RWPE2 (cell line): ENCODE results near the gene EML6.

Source experiments
- ATAC-seq: fragments of 200-7000 bp; cut with Tn5 transposase; 3 replicates; pipeline ENCODE4 v1.9.1; 2021; ENCODE audit warnings: low read depth
- DNase-seq: peaks from one replicate; pipeline ENCODE4 v3.0.0-alpha.2; 2020; ENCODE audit warnings: low spot score
- H3K27ac ChIP-seq: fragments of 450-650 bp; 2 replicates; pipeline ENCODE4 v1.5.1; 2017; ENCODE audit warnings: mild to moderate bottlenecking; ENCODE audit not compliant: poor library complexity, severe bottlenecking
- H3K27me3 ChIP-seq: fragments of 250-450 bp; sonication (Bioruptor Pico); 2 replicates; pipeline ENCODE4 v1.5.1; 2021; ENCODE audit warnings: mild to moderate bottlenecking, moderate library complexity; ENCODE audit not compliant: insufficient read depth, poor library complexity, severe bottlenecking
- H3K36me3 ChIP-seq: fragments of 250-450 bp; sonication (Bioruptor Pico); 2 replicates; pipeline ENCODE4 v1.5.1; 2020; ENCODE audit warnings: low read depth, mild to moderate bottlenecking, moderate library complexity
- H3K4me1 ChIP-seq: fragments of 250-450 bp; sonication (Bioruptor Pico); 2 replicates; pipeline ENCODE4 v1.5.1; 2021; ENCODE audit warnings: mild to moderate bottlenecking, moderate library complexity; ENCODE audit not compliant: insufficient read depth, poor library complexity, severe bottlenecking
- H3K4me3 ChIP-seq: fragments of 250-450 bp; sonication (Bioruptor Pico); 2 replicates; pipeline ENCODE4 v1.5.1; 2021; ENCODE audit warnings: mild to moderate bottlenecking, moderate library complexity; ENCODE audit not compliant: severe bottlenecking
- H3K9me3 ChIP-seq: fragments of 250-450 bp; sonication (Bioruptor Pico); 2 replicates; pipeline ENCODE4 v1.5.1; 2021; ENCODE audit warnings: mild to moderate bottlenecking, moderate library complexity; ENCODE audit not compliant: severe bottlenecking
- TF ChIP-seq, protein P1 (sequence below): fragments of 450-650 bp; IDR thresholded peaks from one replicate; pipeline ENCODE4 v1.5.1; 2017; ENCODE audit warnings: mild to moderate bottlenecking, moderate library complexity; ENCODE audit not compliant: poor library complexity, severe bottlenecking

Gene EML6

DNA sequence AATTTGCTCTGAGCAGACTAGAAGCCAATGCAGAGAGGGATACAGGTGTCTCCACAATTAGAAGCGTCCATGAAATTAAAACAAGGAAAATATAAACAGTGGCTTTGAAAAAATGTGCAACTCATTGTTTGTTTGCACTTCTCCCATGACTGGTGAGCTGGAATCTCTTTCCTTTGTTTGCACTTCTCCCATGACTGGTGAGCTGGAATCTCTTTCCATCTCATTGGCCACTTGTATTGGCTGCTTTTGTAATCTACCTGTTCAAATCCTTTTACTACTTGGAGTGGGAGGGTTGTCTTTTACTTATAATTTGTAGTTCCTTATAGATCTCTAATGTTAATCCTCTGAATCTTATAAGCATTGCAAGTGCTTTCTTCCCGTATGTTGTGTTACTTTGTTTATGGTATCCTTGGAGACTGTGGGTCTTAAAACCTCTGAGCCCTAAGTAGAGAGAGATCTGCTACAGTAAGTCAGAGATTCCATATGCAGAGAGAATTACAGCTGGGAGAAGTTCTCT lies 232.7 kb downstream of the EML6 start:
- no peak for DNase-seq
- peaks cover 11% of the 10 kb centered on the region for H3K4me1 ChIP-seq
- no peak overlapping the region for H3K27ac ChIP-seq
- H3K4me3 ChIP-seq, result no peak overlapping the region
- H3K27me3 ChIP-seq, result no peaks in the 10 kb centered on the region
- ATAC-seq, result no peak
- no peaks in the 10 kb centered on the region for H3K36me3 ChIP-seq
- TF ChIP-seq, protein P1, sequence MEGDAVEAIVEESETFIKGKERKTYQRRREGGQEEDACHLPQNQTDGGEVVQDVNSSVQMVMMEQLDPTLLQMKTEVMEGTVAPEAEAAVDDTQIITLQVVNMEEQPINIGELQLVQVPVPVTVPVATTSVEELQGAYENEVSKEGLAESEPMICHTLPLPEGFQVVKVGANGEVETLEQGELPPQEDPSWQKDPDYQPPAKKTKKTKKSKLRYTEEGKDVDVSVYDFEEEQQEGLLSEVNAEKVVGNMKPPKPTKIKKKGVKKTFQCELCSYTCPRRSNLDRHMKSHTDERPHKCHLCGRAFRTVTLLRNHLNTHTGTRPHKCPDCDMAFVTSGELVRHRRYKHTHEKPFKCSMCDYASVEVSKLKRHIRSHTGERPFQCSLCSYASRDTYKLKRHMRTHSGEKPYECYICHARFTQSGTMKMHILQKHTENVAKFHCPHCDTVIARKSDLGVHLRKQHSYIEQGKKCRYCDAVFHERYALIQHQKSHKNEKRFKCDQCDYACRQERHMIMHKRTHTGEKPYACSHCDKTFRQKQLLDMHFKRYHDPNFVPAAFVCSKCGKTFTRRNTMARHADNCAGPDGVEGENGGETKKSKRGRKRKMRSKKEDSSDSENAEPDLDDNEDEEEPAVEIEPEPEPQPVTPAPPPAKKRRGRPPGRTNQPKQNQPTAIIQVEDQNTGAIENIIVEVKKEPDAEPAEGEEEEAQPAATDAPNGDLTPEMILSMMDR, result no peak
- no peaks in the 10 kb centered on the region for H3K9me3 ChIP-seq

DNA sequence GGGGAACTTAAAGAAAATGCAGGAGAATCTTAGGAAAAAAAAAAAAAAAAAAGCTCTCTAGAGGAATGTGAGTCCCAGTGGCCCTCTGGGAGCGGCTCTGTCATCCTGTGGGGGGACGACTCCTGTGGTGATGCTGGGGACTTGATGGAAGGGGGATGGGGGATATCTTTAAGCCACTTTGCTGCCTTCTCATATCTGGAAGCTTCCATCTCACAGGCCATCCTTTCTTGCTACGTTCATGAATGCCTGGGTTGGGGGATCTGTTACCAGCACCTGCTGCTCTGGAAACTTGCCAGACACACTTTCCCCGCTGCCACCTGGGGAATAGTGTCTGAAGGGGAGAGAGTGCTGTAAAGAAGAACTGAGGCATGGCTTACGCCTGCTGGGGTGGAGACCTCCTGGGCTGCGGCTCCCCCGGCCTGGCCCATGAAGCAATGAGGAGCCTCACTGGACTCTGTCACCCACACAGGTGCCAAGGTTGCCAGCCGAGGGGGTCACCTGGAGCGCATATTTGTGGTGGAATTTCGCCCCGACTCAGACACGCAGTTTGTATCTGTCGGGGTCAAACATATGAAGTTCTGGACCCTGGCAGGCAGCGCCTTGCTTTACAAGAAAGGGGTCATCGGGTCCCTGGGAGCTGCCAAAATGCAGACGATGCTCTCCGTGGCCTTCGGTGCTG lies 234.0 kb downstream of the EML6 start:
- ATAC-seq, result no peak
- Histone ChIP-seq H3K4me1 (peaks cover 11% of the 10 kb centered on the region), H3K4me3 (no peak overlapping the region), H3K27ac (no peak overlapping the region), H3K9me3 (no peaks in the 10 kb centered on the region), H3K27me3 (no peaks in the 10 kb centered on the region), H3K36me3 (no peaks in the 10 kb centered on the region)
- DNase-seq, result no peak
- TF ChIP-seq, protein P1, result no peak

DNA sequence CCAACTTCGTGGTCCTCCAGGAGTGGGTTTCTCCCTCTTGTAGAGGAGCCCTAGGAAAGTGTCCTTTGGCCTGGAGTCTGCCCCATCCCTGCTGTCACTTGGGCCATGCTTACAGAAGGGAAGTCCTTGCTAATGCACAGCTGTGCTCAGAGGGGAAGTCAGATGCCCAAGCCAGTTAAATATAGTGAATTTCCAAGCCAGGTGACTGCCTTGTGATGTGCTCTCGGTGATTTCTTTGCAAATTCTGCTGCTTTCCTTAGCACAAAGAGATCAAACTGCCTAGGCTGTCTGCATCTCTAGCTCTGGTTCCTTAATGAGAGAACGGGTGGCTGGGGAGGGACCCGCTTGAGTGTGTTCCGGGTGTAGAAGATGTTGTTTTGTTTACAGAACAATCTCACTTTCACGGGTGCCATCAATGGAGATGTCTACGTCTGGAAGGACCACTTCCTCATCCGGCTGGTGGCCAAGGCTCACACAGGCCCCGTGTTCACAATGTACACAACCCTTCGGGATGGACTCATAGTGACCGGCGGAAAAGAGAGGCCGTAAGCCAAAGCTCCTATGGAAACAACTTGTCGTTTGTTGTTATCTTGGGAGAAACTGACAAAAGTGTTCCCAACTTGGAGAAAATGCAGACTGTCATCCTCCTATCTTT lies 235.4 kb downstream of the EML6 start:
- ATAC-seq, result no peak
- no peaks in the 10 kb centered on the region for H3K4me1 ChIP-seq

DNA sequence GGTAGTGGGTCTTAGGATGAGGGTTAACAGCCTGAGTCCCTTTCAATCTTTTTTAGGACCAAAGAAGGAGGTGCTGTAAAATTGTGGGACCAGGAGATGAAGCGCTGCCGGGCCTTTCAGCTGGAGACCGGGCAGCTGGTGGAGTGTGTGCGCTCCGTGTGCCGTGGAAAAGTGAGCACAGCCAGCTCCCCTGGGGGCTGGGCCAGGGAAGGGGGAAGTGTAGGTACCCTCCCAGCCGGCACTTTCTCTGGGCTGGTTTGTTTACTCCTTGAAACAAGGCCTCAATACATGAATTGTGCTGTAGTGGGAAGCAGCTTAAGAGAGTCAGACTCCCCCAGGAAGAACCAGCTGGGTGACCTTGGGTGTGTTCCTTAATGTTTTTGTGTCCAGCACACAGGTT lies 236.7 kb downstream of the EML6 start:
- H3K27ac ChIP-seq, result no peak overlapping the region
- ATAC-seq, result no peak
- no peaks in the 10 kb centered on the region for H3K36me3 ChIP-seq

More for the DNA sequence above, 235.4 kb downstream of the EML6 start:
- no peak overlapping the region for H3K27ac ChIP-seq
- TF ChIP-seq, protein P1, result no peak
- no peaks in the 10 kb centered on the region for H3K36me3 ChIP-seq
- H3K27me3 ChIP-seq, result no peaks in the 10 kb centered on the region
- H3K9me3 ChIP-seq, result no peaks in the 10 kb centered on the region
- H3K4me3 ChIP-seq, result no peak overlapping the region
- DNase-seq, result no peak

More for the DNA sequence above, 236.7 kb downstream of the EML6 start:
- Histone ChIP-seq H3K9me3 (no peaks in the 10 kb centered on the region), H3K27me3 (no peaks in the 10 kb centered on the region), H3K4me1 (no peaks in the 10 kb centered on the region), H3K4me3 (no peak overlapping the region)
- TF ChIP-seq, protein P1, result no peak
- no peak for DNase-seq
